Hepatocyte (in vitro differentiated cells): ENCODE data around the gene ZNF530. TPM values are rescaled to one million over a fixed set of nuclear protein-coding genes. Genes with fewer than 3 reads are reported as not detected.

Experiments used
- DNase-seq: peaks from one replicate; pipeline ENCODE4 v3.0.0-alpha.2; 2016; ENCODE audit warnings: low spot score
- H2AFZ ChIP-seq: fragments of 200-600 bp; sonication (generic); 2 replicates; pipeline ENCODE4 v1.6.0; 2016; ENCODE audit warnings: antibody characterized with exemption, mild to moderate bottlenecking
- H3K27ac ChIP-seq: fragments of 200-600 bp; sonication (generic); 2 replicates; pipeline ENCODE4 v1.5.1; 2016; ENCODE audit warnings: mild to moderate bottlenecking
- H3K27me3 ChIP-seq: fragments of 200-600 bp; sonication (generic); 2 replicates; pipeline ENCODE4 v1.6.1; 2016
- H3K36me3 ChIP-seq: fragments of 200-600 bp; sonication (generic); replicated peaks from 2 replicates; pipeline ENCODE4 v1.5.1; 2016; ENCODE audit warnings: low read depth; ENCODE audit not compliant: insufficient read depth
- H3K4me1 ChIP-seq: fragments of 200-600 bp; sonication (generic); 2 replicates; pipeline ENCODE4 v1.5.1; 2016; ENCODE audit warnings: mild to moderate bottlenecking, moderate library complexity; ENCODE audit not compliant: insufficient read depth
- H3K4me2 ChIP-seq: fragments of 200-600 bp; sonication (generic); 2 replicates; pipeline ENCODE4 v1.6.0; 2016
- H3K4me3 ChIP-seq: fragments of 200-600 bp; sonication (generic); 2 replicates; pipeline ENCODE4 v1.5.1; 2016; ENCODE audit warnings: mild to moderate bottlenecking
- H3K79me2 ChIP-seq: fragments of 200-600 bp; sonication (generic); 2 replicates; pipeline ENCODE4 v1.6.0; 2017; ENCODE audit warnings: mild to moderate bottlenecking
- H3K9me2 ChIP-seq: fragments of 200-600 bp; sonication (generic); replicated peaks from 2 replicates; pipeline ENCODE4 v1.6.0; 2017; ENCODE audit warnings: mild to moderate bottlenecking; ENCODE audit not compliant: insufficient read depth
- H3K9me3 ChIP-seq: fragments of 200-600 bp; sonication (generic); 2 replicates; pipeline ENCODE4 v1.5.1; 2016; ENCODE audit warnings: low read depth, mild to moderate bottlenecking
- H4K20me1 ChIP-seq: fragments of 200-600 bp; sonication (generic); 2 replicates; pipeline ENCODE4 v1.6.0; 2016; ENCODE audit warnings: mild to moderate bottlenecking; ENCODE audit not compliant: insufficient read depth, poor library complexity, severe bottlenecking
- CTCF ChIP-seq: fragments of 200-600 bp; sonication (generic); IDR thresholded peaks from 2 replicates; pipeline ENCODE4 v1.5.1; 2016; ENCODE audit warnings: antibody characterized with exemption, mild to moderate bottlenecking; ENCODE audit not compliant: poor library complexity
- EZH2 ChIP-seq: fragments of 200-600 bp; sonication (generic); IDR thresholded peaks from 2 replicates; pipeline ENCODE4 v1.6.1; 2016; ENCODE audit warnings: antibody characterized with exemption, mild to moderate bottlenecking, borderline replicate concordance
- EZH2phosphoT487 ChIP-seq: fragments of 200-600 bp; sonication (generic); IDR thresholded peaks from one replicate; pipeline ENCODE4 v1.6.1; 2018; ENCODE audit warnings: antibody characterized with exemption, mild to moderate bottlenecking, low read depth, moderate library complexity; ENCODE audit not compliant: unreplicated experiment, severe bottlenecking
- WGBS: methylation state at CpG from one replicate; pipeline ENCODE4 v1.1.6; 2016; ENCODE audit warnings: low lambda C conversion rate; ENCODE audit errors: missing lambda C conversion rate; 5-methylcytosine and 5-hydroxymethylcytosine counted together
- polyA plus RNA-seq: library from polyadenylated mRNA; unstranded; fragments of >200 nt; fragmentation: Nextera tagmentation; extraction: Ambion mirVana; gene quantifications from 2 replicates; pipeline ENCODE4 v1.2.1, GENCODE V29; 2016
- total RNA-seq: library from RNA; depleted of rRNA; stranded (reverse); fragments of >200 nt; gene quantifications from 2 replicates; pipeline ENCODE4 v1.2.3, GENCODE V29; 2014

Gene ZNF530
- total and polyA plus RNA-seq, 2 experiments from 2014 or later = 1.3 to 2.8 TPM

DNA sequence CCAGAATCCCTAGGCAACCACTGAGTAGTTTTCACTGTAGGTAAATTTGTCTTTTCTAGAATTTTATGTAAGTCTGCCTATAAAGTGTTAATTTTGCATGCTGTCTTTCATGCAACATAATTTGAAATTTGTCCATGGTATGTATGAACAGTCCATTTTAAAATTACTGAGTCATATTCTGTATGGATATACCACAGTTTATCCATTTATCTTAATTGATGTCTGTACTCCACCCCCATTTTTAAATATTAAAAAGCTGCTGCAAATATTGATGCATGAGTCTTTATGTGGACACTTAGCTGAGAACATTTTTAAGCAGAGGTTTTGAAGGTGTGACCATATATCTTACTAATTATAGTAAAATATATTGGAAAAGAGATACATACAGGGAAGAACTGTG is 23.4 kb downstream of the ZNF530 start:
- H3K4me1 ChIP-seq = no peaks in the 10 kb centered on the region
- no peak overlapping the region for H3K4me2 ChIP-seq
- H3K27ac ChIP-seq = no peak overlapping the region
- H3K27me3 ChIP-seq = no peaks in the 10 kb centered on the region
- peaks cover 53% of the 10 kb centered on the region for H3K79me2 ChIP-seq
- peaks cover 41% of the 10 kb centered on the region for H3K36me3 ChIP-seq
- no peak overlapping the region for H3K4me3 ChIP-seq
- no peak overlapping the region for H2AFZ ChIP-seq
- no peak for DNase-seq
- H3K9me3 ChIP-seq = peaks cover 70% of the 10 kb centered on the region
- H4K20me1 ChIP-seq = no peaks in the 10 kb centered on the region
- H3K9me2 ChIP-seq = no peaks in the 10 kb centered on the region
- TF ChIP-seq EZH2phosphoT487 = no peak
- no peak for TF ChIP-seq EZH2
- no peak for TF ChIP-seq CTCF

DNA sequence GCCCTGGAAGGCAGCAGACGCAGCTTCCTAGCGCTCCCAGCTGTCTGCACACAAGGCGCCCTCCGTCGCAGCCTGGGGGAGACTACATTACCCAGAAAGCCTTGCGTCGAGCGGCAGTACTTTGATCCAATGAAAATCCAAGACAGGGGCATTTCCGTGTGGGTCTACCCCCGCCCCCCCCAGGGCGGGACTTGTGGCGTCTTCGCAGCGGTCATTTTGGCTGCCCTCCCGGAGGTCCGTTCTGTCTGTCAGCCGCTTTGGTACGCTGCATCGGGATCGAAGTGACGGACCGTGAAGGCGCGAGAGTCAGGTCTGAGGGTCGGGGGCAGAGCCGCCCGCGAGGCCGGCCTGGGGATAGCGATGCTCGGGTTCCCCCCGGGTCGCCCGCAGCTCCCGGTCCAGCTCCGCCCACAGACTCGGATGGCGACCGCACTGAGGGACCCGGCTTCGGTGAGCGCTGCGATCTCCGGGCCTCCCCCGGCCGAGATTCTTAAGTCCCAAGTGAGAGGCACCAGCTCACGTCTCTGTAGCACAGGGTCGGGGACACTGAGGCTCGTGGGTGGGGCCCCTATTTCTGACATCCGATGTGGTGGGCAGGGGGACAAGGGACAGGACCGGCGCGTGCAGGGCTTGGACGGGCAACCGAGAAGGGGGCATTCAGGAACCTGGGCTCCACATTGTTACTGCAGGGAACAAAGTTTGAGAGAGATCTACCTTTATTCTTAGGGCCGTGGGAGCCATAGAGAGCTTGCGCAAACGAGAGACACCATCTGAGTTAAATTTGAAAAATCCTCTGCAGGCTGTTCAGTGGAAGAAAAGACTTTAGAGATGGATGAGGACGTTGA is 33.5 kb downstream of the ZNF530 start, which contains the start of gene ZNF211:
ZNF211 (plus strand) TSS at position 182 of the 845 bp plus-strand sequence; CDS start at position 361, 179 bp downstream.
- H3K36me3 ChIP-seq = peaks cover 16% of the 10 kb centered on the region
- peaks cover 46% of the 10 kb centered on the region for H3K79me2 ChIP-seq
- no peaks in the 10 kb centered on the region for H4K20me1 ChIP-seq
- peak within 1 kb of the TSS; percentile 93 for H3K4me2 ChIP-seq
- peak within 1 kb of the TSS; percentile 81 for H3K27ac ChIP-seq
- TF ChIP-seq EZH2phosphoT487 (no peak), EZH2 (no peak), CTCF (no peak)
- no peaks in the 10 kb centered on the region for H3K9me2 ChIP-seq
- peak within 1 kb of the TSS; percentile 88 for H3K4me3 ChIP-seq
- no peaks in the 10 kb centered on the region for H3K27me3 ChIP-seq
- peak within 1 kb of the TSS; percentile 94 for H2AFZ ChIP-seq
- 4% methylated on average over 51 of the region's 59 CpGs for WGBS
- DNase-seq = peak; percentile 98
- peaks cover 9% of the 10 kb centered on the region for H3K4me1 ChIP-seq
- H3K9me3 ChIP-seq = peaks cover 20% of the 10 kb centered on the region

GRCh38 chr19:57633832-57634131 is 34.1 kb downstream of the ZNF530 start:
- Histone ChIP-seq H3K4me2 (peak overlapping the region; percentile 93), H3K27ac (peak overlapping the region; percentile 81), H3K79me2 (peaks cover 49% of the 10 kb centered on the region), H4K20me1 (no peaks in the 10 kb centered on the region), H3K36me3 (peaks cover 16% of the 10 kb centered on the region), H2AFZ (peak overlapping the region; percentile 94), H3K4me1 (peaks cover 9% of the 10 kb centered on the region), H3K27me3 (no peaks in the 10 kb centered on the region), H3K9me2 (no peaks in the 10 kb centered on the region), H3K9me3 (peaks cover 21% of the 10 kb centered on the region), H3K4me3 (peak overlapping the region; percentile 88)
- DNase-seq = no peak
- no peak for TF ChIP-seq EZH2phosphoT487
- TF ChIP-seq EZH2 = no peak
- TF ChIP-seq CTCF = no peak
- WGBS = 56% methylated on average over 6 of the region's 6 CpGs
